ENCODE results near the gene MYLK. TPM values are rescaled to one million over a fixed set of nuclear protein-coding genes. Genes with fewer than 3 reads are reported as not detected.
"Not testable (repeated sequence)": the region's sequence is repeated elsewhere in the genome, so short reads cannot be mapped to it uniquely, and the experiment has no call there.

Gene MYLK
- total RNA-seq, 4 donors from 2014 or later, result 24.6 to 47.0 (median 39.2) TPM

GRCh38 chr3:123602325-123602724 is 281.8 kb downstream of the MYLK start:
- WGBS, result 35% methylated on average over 1 of the region's 1 CpG
- TF ChIP-seq EP300 (IDR thresholded peaks at IDR 0.05) (no peak), CTCF (IDR thresholded peaks at IDR 0.05) (no peak), POLR2A (IDR thresholded peaks at IDR 0.05) (no peak), POLR2AphosphoS5 (IDR thresholded peaks at IDR 0.05) (no peak)
- Histone ChIP-seq H3K9me3 (no peaks in the 10 kb centered on the region), H3K36me3 (no peaks in the 10 kb centered on the region), H3K4me1 (peaks cover 13% of the 10 kb centered on the region), H3K27ac (no peak overlapping the region), H3K27me3 (no peaks in the 10 kb centered on the region), H3K4me3 (no peak overlapping the region)
- no peak for DNase-seq (ENCODE audit: low spot score in 2 of 2)

- peaks cover 13% of the 10 kb centered on the region for H3K4me1 ChIP-seq
- not testable (repeated sequence) for H3K9me3 ChIP-seq; H3K27me3 ChIP-seq; H3K4me3 ChIP-seq; DNase-seq (ENCODE audit: low spot score in 2 of 2); H3K36me3 ChIP-seq; H3K27ac ChIP-seq
Observed at GRCh38 chr3:123600863-123601262, 283.3 kb downstream of the MYLK start.

GRCh38 chr3:123597561-123597960 is 286.6 kb downstream of the MYLK start:
- Histone ChIP-seq H3K4me3 (no peak overlapping the region), H3K9me3 (no peaks in the 10 kb centered on the region), H3K4me1 (peaks cover 13% of the 10 kb centered on the region), H3K27ac (no peak overlapping the region), H3K36me3 (no peaks in the 10 kb centered on the region), H3K27me3 (no peaks in the 10 kb centered on the region)
- TF ChIP-seq CTCF (IDR thresholded peaks at IDR 0.05) (no peak), EP300 (IDR thresholded peaks at IDR 0.05) (no peak), POLR2AphosphoS5 (IDR thresholded peaks at IDR 0.05) (no peak), POLR2A (IDR thresholded peaks at IDR 0.05) (no peak)
- no peak for DNase-seq (ENCODE audit: low spot score in 2 of 2)
- 63% methylated on average over 4 of the region's 4 CpGs for WGBS

- Histone ChIP-seq H3K36me3 (no peaks in the 10 kb centered on the region), H3K4me3 (no peak overlapping the region), H3K27me3 (no peaks in the 10 kb centered on the region), H3K4me1 (no peaks in the 10 kb centered on the region), H3K27ac (no peak overlapping the region), H3K9me3 (peaks cover 2% of the 10 kb centered on the region)
- WGBS, result 59% methylated on average over 5 of the region's 5 CpGs
- no peak for DNase-seq (ENCODE audit: low spot score in 2 of 2)
- TF ChIP-seq POLR2AphosphoS5 (IDR thresholded peaks at IDR 0.05) (no peak), POLR2A (IDR thresholded peaks at IDR 0.05) (no peak), CTCF (IDR thresholded peaks at IDR 0.05) (no peak), EP300 (IDR thresholded peaks at IDR 0.05) (no peak)
Observed at GRCh38 chr3:123595396-123596180, 288.5 kb downstream of the MYLK start.

- Histone ChIP-seq H3K4me3 (no peak overlapping the region), H3K4me1 (peaks cover under 1% of the 10 kb centered on the region), H3K9me3 (peaks cover 3% of the 10 kb centered on the region), H3K27me3 (no peaks in the 10 kb centered on the region), H3K27ac (no peak overlapping the region), H3K36me3 (no peaks in the 10 kb centered on the region)
- WGBS, result 94% methylated on average over 3 of the region's 3 CpGs
- no peak for TF ChIP-seq POLR2AphosphoS5 (IDR thresholded peaks at IDR 0.05)
- no peak for TF ChIP-seq EP300 (IDR thresholded peaks at IDR 0.05)
- TF ChIP-seq CTCF (IDR thresholded peaks at IDR 0.05), result no peak
- no peak for TF ChIP-seq POLR2A (IDR thresholded peaks at IDR 0.05)
- no peak for DNase-seq (ENCODE audit: low spot score in 2 of 2)
Observed at GRCh38 chr3:123593381-123593780, 290.8 kb downstream of the MYLK start.

Measured in suprapubic skin (tissue), 4 donors.